ENCODE measurements around the gene C3orf20. TPM values are rescaled to one million over a fixed set of nuclear protein-coding genes. Genes with fewer than 3 reads are reported as not detected.
A peak's percentile ranks its signal among the peaks of the same experiment; 100 is the strongest.

C3orf20 gene
- total and polyA plus RNA-seq, 7 experiments from 2014 or later = 0.05 to 0.81 (median 0.29) TPM; not detected in 1

DNA sequence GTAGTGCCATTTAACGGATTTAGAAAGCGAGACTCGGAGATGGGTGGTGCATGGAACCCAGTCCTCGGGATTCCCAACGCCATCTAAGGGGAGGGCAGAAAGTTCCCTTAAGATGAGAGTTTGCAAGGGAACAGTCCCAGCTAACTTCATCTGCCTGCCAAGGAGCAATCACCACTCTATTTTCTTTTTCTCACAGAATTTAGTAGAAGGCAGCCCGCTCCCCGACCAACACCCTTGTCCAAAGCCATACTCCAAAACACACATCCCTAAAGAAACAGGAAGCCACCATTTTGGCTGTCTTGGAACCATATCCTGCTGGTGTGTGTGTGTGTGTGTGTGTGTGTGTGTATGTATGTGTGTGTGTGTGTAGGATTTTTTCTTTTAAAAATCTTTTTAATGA is 136.7 kb downstream of the C3orf20 start:
- Mint-ChIP-seq H3K27me3 (peaks cover 43 to 81% (median 58%) of the 10 kb centered on the region in 5 donors), H3K9me3 (peaks cover 0 to 1% (median 0%) of the 10 kb centered on the region in 11 donors), H3K4me3 (peak overlapping the region in 2 of 10 donors; percentile 32 to 72), H3K36me3 (no peaks in the 10 kb centered on the region), H3K27ac (no peak overlapping the region), H3K4me1 (peaks cover 0 to 12% (median 4%) of the 10 kb centered on the region in 7 donors)
- DNase-seq (no peak), ATAC-seq (no peak)
- Histone ChIP-seq H3K4me1 (ENCODE audit: control insufficient read depth in 2 of 2, insufficient read depth in 2 of 2, low read length in 2 of 2) (peaks cover 0 to 4% of the 10 kb centered on the region in 2 donors), H3K36me3 (ENCODE audit: control insufficient read depth in 2 of 3, insufficient read depth in 3 of 3, low read length in 3 of 3) (no peaks in the 10 kb centered on the region), H3K9me3 (ENCODE audit: control insufficient read depth in 2 of 3, low read length in 3 of 3) (no peaks in the 10 kb centered on the region), H3K4me3 (ENCODE audit: low read length) (no peak overlapping the region), H3K27me3 (ENCODE audit: control insufficient read depth in 2 of 2, insufficient read depth in 2 of 2, low read length in 2 of 2) (no peaks in the 10 kb centered on the region), H3K27ac (ENCODE audit: low read depth, low read length) (no peak overlapping the region)
- intact Hi-C loops (cut with micrococcal nuclease) = no loop called here
- ChIA-PET CTCF (no interaction called here), POLR2A (interaction anchor here (1.2 kb wide), 1 partner anchor 71 kb away, joined by 3 read pairs; no protein-coding TSS in a partner anchor)

DNA sequence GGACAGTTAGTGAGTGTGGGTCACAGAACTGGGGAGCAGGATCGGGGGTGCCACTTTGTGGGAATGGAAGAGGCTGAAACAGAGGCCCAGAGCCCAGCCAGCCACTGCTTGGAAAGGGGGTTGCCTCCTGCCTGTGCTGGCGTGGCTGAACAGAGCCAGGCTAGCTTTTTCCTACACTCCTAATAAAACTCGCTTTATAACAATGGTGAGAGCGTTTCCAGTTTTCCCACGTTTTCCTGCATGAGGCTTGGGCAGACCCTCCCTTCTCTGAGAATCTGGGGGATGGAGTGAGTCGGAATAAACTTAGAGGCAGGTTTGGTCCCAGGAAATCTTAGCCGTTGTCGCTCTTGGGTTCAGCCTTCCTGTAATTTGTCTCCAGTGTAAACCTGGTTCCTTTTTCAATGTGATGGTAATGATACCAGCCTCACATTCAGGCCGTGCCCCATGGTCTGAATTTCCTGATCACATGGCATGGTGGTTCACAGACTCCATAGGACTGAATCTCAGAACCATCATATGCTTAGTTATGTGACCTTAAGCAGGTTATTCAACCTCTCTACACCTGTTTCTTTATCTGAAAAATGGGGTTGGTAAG is 137.4 kb downstream of the C3orf20 start:
- DNase-seq = no peak
- Histone ChIP-seq H3K27me3 (ENCODE audit: control insufficient read depth in 2 of 2, insufficient read depth in 2 of 2, low read length in 2 of 2) (no peaks in the 10 kb centered on the region), H3K27ac (ENCODE audit: low read depth, low read length) (no peak overlapping the region), H3K4me1 (ENCODE audit: control insufficient read depth in 2 of 2, insufficient read depth in 2 of 2, low read length in 2 of 2) (peaks cover 0 to 4% of the 10 kb centered on the region in 2 donors), H3K4me3 (ENCODE audit: low read length) (no peak overlapping the region), H3K36me3 (ENCODE audit: control insufficient read depth in 2 of 3, insufficient read depth in 3 of 3, low read length in 3 of 3) (no peaks in the 10 kb centered on the region), H3K9me3 (ENCODE audit: control insufficient read depth in 2 of 3, low read length in 3 of 3) (no peaks in the 10 kb centered on the region)
- Mint-ChIP-seq H3K4me1 (peaks cover 0 to 12% (median 4%) of the 10 kb centered on the region in 7 donors), H3K9me3 (peaks cover 0 to 1% (median 0%) of the 10 kb centered on the region in 11 donors), H3K27me3 (peaks cover 43 to 78% (median 58%) of the 10 kb centered on the region in 5 donors), H3K4me3 (no peak overlapping the region), H3K27ac (no peak overlapping the region), H3K36me3 (no peaks in the 10 kb centered on the region)
- POLR2A ChIA-PET = no interaction called here
- intact Hi-C loops (cut with micrococcal nuclease) = no loop called here
- CTCF ChIA-PET = no interaction called here
- no peak for ATAC-seq

DNA sequence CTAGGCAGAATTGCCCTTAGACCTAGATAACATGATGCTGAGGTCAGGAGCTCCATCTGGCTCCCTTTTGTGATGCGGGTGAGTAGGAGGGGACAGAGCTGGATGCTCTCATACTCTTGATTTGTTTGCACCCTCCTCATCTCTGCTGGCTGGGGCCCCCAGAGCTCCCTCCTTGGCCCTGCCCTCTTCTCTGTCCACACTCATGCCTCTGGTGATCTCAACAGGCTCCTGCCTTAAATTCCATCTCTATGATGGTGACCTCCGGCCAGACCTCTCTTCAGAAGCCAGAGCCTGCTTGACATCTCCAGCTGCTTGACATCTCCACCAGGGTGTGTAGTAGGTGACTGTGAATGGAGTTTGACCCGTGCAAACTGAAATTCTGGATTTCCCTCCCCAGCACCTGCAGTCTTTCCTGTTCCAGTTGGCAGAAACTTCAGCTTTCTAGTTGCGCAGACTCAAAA is 139.5 kb downstream of the C3orf20 start:
- ATAC-seq (no peak), DNase-seq (no peak)
- CTCF ChIA-PET = no interaction called here
- intact Hi-C loops (cut with micrococcal nuclease) = no loop called here
- POLR2A ChIA-PET = no interaction called here
- Histone ChIP-seq H3K4me3 (ENCODE audit: low read length) (no peak overlapping the region), H3K27me3 (ENCODE audit: control insufficient read depth in 2 of 2, insufficient read depth in 2 of 2, low read length in 2 of 2) (no peaks in the 10 kb centered on the region), H3K27ac (ENCODE audit: low read depth, low read length) (no peak overlapping the region), H3K36me3 (ENCODE audit: control insufficient read depth in 2 of 3, insufficient read depth in 3 of 3, low read length in 3 of 3) (no peaks in the 10 kb centered on the region), H3K4me1 (ENCODE audit: control insufficient read depth in 2 of 2, insufficient read depth in 2 of 2, low read length in 2 of 2) (peaks cover 0 to 4% of the 10 kb centered on the region in 2 donors), H3K9me3 (ENCODE audit: control insufficient read depth in 2 of 3, low read length in 3 of 3) (no peaks in the 10 kb centered on the region)
- Mint-ChIP-seq H3K27ac (no peak overlapping the region), H3K9me3 (no peaks in the 10 kb centered on the region), H3K4me3 (no peak overlapping the region), H3K4me1 (peaks cover 0 to 12% (median 4%) of the 10 kb centered on the region in 7 donors), H3K27me3 (peaks cover 32 to 59% (median 53%) of the 10 kb centered on the region in 5 donors), H3K36me3 (no peaks in the 10 kb centered on the region)

DNA sequence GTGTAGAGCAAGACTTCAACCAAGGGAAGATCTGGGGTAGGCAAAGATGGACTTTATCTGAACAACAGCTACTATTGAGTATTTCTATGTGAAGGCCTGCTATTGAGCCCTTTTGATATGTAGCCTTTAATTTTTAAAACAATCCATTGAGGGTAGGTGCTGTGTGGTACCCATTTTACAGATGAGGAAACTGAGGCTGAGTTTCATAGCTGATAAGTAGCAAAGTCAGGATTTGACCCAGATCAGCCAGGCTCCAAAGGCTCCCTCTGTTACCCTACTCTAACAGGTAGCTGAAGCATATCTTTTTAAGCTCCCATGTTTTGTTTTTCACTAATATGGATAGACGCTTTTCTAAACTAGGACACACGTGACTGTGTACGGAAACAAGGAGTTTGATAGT is 141.4 kb downstream of the C3orf20 start:
- ChIA-PET CTCF (no interaction called here), POLR2A (no interaction called here)
- H3K27ac Mint-ChIP-seq = no peak overlapping the region
- DNase-seq (no peak), ATAC-seq (no peak)
- Histone ChIP-seq H3K4me1 (ENCODE audit: control insufficient read depth in 2 of 2, insufficient read depth in 2 of 2, low read length in 2 of 2) (no peaks in the 10 kb centered on the region), H3K4me3 (ENCODE audit: low read length) (no peak overlapping the region), H3K36me3 (ENCODE audit: control insufficient read depth in 2 of 3, insufficient read depth in 3 of 3, low read length in 3 of 3) (no peaks in the 10 kb centered on the region), H3K27me3 (ENCODE audit: control insufficient read depth in 2 of 2, insufficient read depth in 2 of 2, low read length in 2 of 2) (no peaks in the 10 kb centered on the region), H3K9me3 (ENCODE audit: control insufficient read depth in 2 of 3, low read length in 3 of 3) (no peaks in the 10 kb centered on the region), H3K27ac (ENCODE audit: low read depth, low read length) (no peak overlapping the region)
- peaks cover 26 to 54% (median 42%) of the 10 kb centered on the region in 5 donors for H3K27me3 Mint-ChIP-seq
- H3K4me3 Mint-ChIP-seq = no peak overlapping the region
- H3K9me3 Mint-ChIP-seq = no peaks in the 10 kb centered on the region
- H3K4me1 Mint-ChIP-seq = peaks cover 0 to 9% (median under 1%) of the 10 kb centered on the region in 7 donors
- intact Hi-C loops (cut with micrococcal nuclease) = no loop called here
- no peaks in the 10 kb centered on the region for H3K36me3 Mint-ChIP-seq

DNA sequence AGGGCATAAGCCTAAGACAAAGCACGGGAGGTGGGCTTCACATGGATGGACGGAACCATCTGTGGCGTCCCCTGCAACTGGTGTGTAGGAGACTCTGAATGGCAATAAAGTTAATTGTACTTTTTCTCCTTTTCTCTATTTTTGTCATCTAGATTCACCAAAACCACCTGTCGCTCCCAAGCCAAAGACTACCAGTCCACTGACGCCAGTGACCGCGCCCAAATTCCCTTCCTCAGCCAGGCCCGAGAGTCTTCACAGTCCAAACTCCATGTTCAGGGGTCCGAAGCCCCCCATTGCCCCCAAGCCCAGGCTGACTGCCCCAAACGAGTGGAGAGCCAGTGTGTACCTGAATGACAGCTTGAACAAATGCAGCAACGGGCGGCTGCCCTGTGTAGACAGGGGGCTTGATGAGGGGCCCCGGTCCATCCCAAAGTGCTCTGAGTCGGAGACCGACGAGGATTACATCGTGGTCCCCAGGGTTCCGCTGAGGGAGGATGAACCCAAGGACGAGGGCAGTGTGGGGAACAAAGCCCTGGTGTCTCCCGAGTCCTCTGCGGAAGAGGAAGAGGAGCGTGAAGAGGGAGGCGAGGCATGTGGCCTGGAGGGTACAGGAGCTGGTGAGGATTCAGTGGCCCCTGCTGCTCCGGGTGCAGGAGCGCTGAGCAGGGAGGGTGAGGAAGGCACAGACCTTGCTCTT is 144.0 kb downstream of the C3orf20 start, which contains the start of gene FGD5:
Gene FGD5, plus strand, starts transcription at position 159 of the 697 bp plus-strand sequence. Its CDS starts 110 bp downstream, at position 269.
- Mint-ChIP-seq H3K27me3 (peaks cover 4 to 32% (median 17%) of the 10 kb centered on the region in 5 donors), H3K27ac (no peak within 1 kb of the TSS), H3K36me3 (no peaks in the 10 kb centered on the region), H3K9me3 (no peaks in the 10 kb centered on the region), H3K4me1 (peaks cover 0 to 6% (median 0%) of the 10 kb centered on the region in 7 donors), H3K4me3 (no peak within 1 kb of the TSS)
- ChIA-PET POLR2A (no interaction called here), CTCF (no interaction called here)
- no peaks in the 10 kb centered on the region for H3K27me3 ChIP-seq (ENCODE audit: control insufficient read depth in 2 of 2, insufficient read depth in 2 of 2, low read length in 2 of 2)
- ATAC-seq (no peak), DNase-seq (no peak)
- intact Hi-C loops (cut with micrococcal nuclease) = no loop called here
- H3K4me1 ChIP-seq (ENCODE audit: control insufficient read depth in 2 of 2, insufficient read depth in 2 of 2, low read length in 2 of 2) = no peaks in the 10 kb centered on the region
- H3K9me3 ChIP-seq (ENCODE audit: control insufficient read depth in 2 of 3, low read length in 3 of 3) = no peaks in the 10 kb centered on the region
- H3K36me3 ChIP-seq (ENCODE audit: control insufficient read depth in 2 of 3, insufficient read depth in 3 of 3, low read length in 3 of 3) = no peaks in the 10 kb centered on the region
- no peak within 1 kb of the TSS for H3K4me3 ChIP-seq (ENCODE audit: low read length)
- H3K27ac ChIP-seq (ENCODE audit: low read depth, low read length) = no peak within 1 kb of the TSS

DNA sequence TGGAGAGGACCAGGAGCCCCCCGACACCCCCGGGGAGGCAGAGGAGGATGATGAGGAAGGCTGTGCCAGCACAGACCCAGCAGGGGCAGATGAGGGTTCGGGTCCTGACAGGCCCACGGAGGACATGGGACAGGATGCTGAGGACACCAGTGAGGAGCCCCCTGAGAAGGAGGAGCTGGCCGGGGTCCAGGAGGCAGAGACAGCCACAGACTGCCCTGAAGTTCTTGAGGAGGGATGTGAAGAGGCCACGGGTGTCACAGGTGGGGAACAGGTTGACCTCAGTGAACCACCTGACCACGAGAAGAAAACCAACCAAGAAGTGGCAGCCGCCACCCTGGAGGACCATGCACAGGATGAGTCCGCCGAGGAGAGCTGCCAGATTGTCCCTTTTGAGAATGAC is 144.7 kb downstream of the C3orf20 start:
- H3K9me3 Mint-ChIP-seq = no peaks in the 10 kb centered on the region
- CTCF ChIA-PET = no interaction called here

More for the DNA sequence above, 144.7 kb downstream of the C3orf20 start:
- intact Hi-C loops (cut with micrococcal nuclease) = no loop called here
- Histone ChIP-seq H3K4me1 (ENCODE audit: control insufficient read depth in 2 of 2, insufficient read depth in 2 of 2, low read length in 2 of 2) (no peaks in the 10 kb centered on the region), H3K36me3 (ENCODE audit: control insufficient read depth in 2 of 3, insufficient read depth in 3 of 3, low read length in 3 of 3) (no peaks in the 10 kb centered on the region), H3K9me3 (ENCODE audit: control insufficient read depth in 2 of 3, low read length in 3 of 3) (no peaks in the 10 kb centered on the region), H3K4me3 (ENCODE audit: low read length) (no peak overlapping the region), H3K27ac (ENCODE audit: low read depth, low read length) (no peak overlapping the region), H3K27me3 (ENCODE audit: control insufficient read depth in 2 of 2, insufficient read depth in 2 of 2, low read length in 2 of 2) (no peaks in the 10 kb centered on the region)
- ATAC-seq (no peak), DNase-seq (no peak)
- Mint-ChIP-seq H3K27me3 (peaks cover 4 to 31% (median 13%) of the 10 kb centered on the region in 5 donors), H3K36me3 (no peaks in the 10 kb centered on the region), H3K4me3 (no peak overlapping the region), H3K27ac (no peak overlapping the region), H3K4me1 (peaks cover 0 to 6% (median 0%) of the 10 kb centered on the region in 7 donors)
- POLR2A ChIA-PET = no interaction called here

Measured in naive thymus-derived CD4-positive, alpha-beta T cell (primary cell).